ENCODE measurements around the gene NACA2. TPM values are rescaled to one million over a fixed set of nuclear protein-coding genes. Genes with fewer than 3 reads are reported as not detected.
A peak's percentile ranks its signal among the peaks of the same experiment; 100 is the strongest.

NACA2 gene
- total RNA-seq, 1 experiment from 2014 or later: not detected

DNA sequence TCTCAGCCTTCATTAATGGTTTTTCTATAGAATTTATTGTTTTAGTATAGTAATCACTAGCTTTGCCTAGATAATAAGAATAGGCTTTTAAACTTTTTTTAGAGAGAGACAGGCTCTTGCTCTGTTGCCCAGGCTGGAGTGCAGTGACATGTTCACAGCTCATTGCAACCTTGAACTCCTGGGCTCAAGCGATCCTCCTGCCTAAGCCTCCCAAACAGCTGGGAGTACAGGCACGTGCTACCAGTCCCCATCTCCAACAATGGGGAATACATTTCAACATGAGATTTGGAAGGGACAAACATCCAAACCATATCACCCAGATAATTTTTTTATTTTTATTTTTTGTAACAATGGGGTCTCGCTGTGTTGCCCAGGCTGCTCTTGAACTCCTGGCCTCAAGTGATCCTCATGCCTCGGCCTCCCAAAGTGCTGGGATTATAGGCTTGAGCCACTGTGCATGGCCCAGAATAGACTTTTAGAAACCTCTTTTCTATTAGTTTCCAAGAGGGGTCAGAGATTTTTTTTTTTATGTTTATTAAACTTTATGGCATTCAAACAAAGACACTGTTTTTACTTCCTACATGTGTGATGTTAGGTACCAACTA, 7.3 kb downstream of the NACA2 start:
- Histone ChIP-seq H3K4me1 (ENCODE audit: control insufficient read depth in 1 of 2, insufficient read depth in 2 of 2, low read length in 2 of 2) (peaks cover 9 to 24% of the 10 kb centered on the region in 2 experiments), H4K20me1 (ENCODE audit: insufficient read depth) (no peaks in the 10 kb centered on the region), H3K9me3 (ENCODE audit: control insufficient read depth in 1 of 2, insufficient read depth in 1 of 2, low read depth in 1 of 2, low read length in 2 of 2) (no peaks in the 10 kb centered on the region), H3K27me3 (ENCODE audit: insufficient read depth, low read length) (no peaks in the 10 kb centered on the region), H2AFZ (ENCODE audit: low read depth, low read length, poor library complexity, severe bottlenecking) (peak overlapping the region; percentile 49), H3K9me2 (ENCODE audit: insufficient read depth) (no peaks in the 10 kb centered on the region), H3K4me3 (replicated peaks in 1 of 2; ENCODE audit: low read depth in 1 of 2, low read length in 2 of 2) (no peak overlapping the region), H3K36me3 (ENCODE audit: control insufficient read depth in 1 of 2, insufficient read depth in 2 of 2, low read length in 2 of 2) (no peaks in the 10 kb centered on the region), H3K4me2 (ENCODE audit: low read length) (no peak overlapping the region), H3K27ac (ENCODE audit: low read depth, low read length) (no peak overlapping the region), H3K9ac (ENCODE audit: low read length) (no peak overlapping the region), H3K79me2 (ENCODE audit: insufficient read depth, low read length) (no peaks in the 10 kb centered on the region)
- no peak for TF ChIP-seq ZNF274 (IDR thresholded peaks at IDR 0.05; ENCODE audit: low read depth, low read length)
- TF ChIP-seq SIN3A (IDR thresholded peaks at IDR 0.05; ENCODE audit: low read depth): 0 out of 2 replicates have a peak, but pooled peaks have one; percentile 4
- DNase-seq (ENCODE audit: low read depth, low spot score) (no peak), ATAC-seq (0 out of 2 replicates have a peak, but pooled peaks have one; percentile 32)
- intact Hi-C loops (cut with micrococcal nuclease): loop anchor here (1.0 to 2.0 kb wide), 3 partner anchors 166 to 253 kb away; no protein-coding TSS in a partner anchor
- ChIA-PET POLR2A (interaction anchor here (1.1 to 1.5 kb wide), 3 partner anchors 9 to 525 kb away, joined by 3 to 9 read pairs (median 4); no protein-coding TSS in a partner anchor), CTCF (interaction anchor here (0.6 to 3.8 kb wide), 30 partner anchors 9 to 863 kb away, joined by 3 to 34 read pairs (median 4); no protein-coding TSS in a partner anchor), RAD21 (ENCODE audit: low non-redundant PET in 1 of 2, low total read pairs in 2 of 2, uncharacterized antibody in 2 of 2, unreplicated experiment in 2 of 2) (interaction anchor here (0.9 to 1.4 kb wide), 4 partner anchors 166 to 526 kb away, joined by 3 to 6 read pairs (median 4); no protein-coding TSS in a partner anchor)
- BruUV-seq (replicated peaks): no TSS peak

DNA sequence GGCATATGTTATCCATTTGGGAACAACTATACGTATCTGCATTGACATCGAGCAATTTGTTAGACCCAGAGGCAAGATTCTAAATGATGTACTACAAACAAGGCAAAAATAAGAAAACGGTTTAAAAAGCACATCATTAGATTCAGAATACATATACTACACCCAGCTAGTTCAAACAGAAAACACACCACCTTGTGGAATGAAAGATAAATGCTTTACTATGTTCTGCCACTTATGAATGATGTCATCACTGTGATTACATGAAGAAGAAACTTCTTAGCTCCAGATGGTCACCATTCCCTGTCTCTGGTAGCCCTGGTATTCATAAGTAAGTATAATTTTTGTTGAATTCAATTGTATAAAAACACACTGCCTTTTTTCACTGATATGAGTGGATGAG, 7.8 kb downstream of the NACA2 start:
- intact Hi-C loops (cut with micrococcal nuclease): loop anchor here (1.0 to 2.0 kb wide), 3 partner anchors 166 to 254 kb away; no protein-coding TSS in a partner anchor
- no peaks in the 10 kb centered on the region for H3K79me2 ChIP-seq (ENCODE audit: insufficient read depth, low read length)
- no peaks in the 10 kb centered on the region for H3K27me3 ChIP-seq (ENCODE audit: insufficient read depth, low read length)
- no peak overlapping the region for H3K4me2 ChIP-seq (ENCODE audit: low read length)
- no peak overlapping the region for H3K9ac ChIP-seq (ENCODE audit: low read length)
- peaks cover 9 to 24% of the 10 kb centered on the region in 2 experiments for H3K4me1 ChIP-seq (ENCODE audit: control insufficient read depth in 1 of 2, insufficient read depth in 2 of 2, low read length in 2 of 2)
- peak; percentile 65 for DNase-seq (ENCODE audit: low read depth, low spot score)
- no peaks in the 10 kb centered on the region for H3K36me3 ChIP-seq (ENCODE audit: control insufficient read depth in 1 of 2, insufficient read depth in 2 of 2, low read length in 2 of 2)
- peak overlapping the region; percentile 38; the same call in 1 of the 2 replicates for H3K27ac ChIP-seq (ENCODE audit: low read depth, low read length)
- H3K4me3 ChIP-seq (replicated peaks in 1 of 2; ENCODE audit: low read depth in 1 of 2, low read length in 2 of 2): no peak overlapping the region
- H2AFZ ChIP-seq (ENCODE audit: low read depth, low read length, poor library complexity, severe bottlenecking): peak overlapping the region; percentile 40
- CTCF ChIA-PET: interaction anchor here (0.6 to 3.8 kb wide), 28 partner anchors 9 to 863 kb away, joined by 3 to 34 read pairs (median 4); no protein-coding TSS in a partner anchor
- peak; percentile 97 for ATAC-seq
- RAD21 ChIA-PET (ENCODE audit: low non-redundant PET in 1 of 2, low total read pairs in 2 of 2, uncharacterized antibody in 2 of 2, unreplicated experiment in 2 of 2): interaction anchor here (0.9 to 1.4 kb wide), 4 partner anchors 166 to 526 kb away, joined by 3 to 6 read pairs (median 4); no protein-coding TSS in a partner anchor
- POLR2A ChIA-PET: interaction anchor here (1.1 to 1.5 kb wide), 3 partner anchors 9 to 526 kb away, joined by 3 to 9 read pairs (median 4); no protein-coding TSS in a partner anchor
- H3K9me3 ChIP-seq (ENCODE audit: control insufficient read depth in 1 of 2, insufficient read depth in 1 of 2, low read depth in 1 of 2, low read length in 2 of 2): no peaks in the 10 kb centered on the region
- no peaks in the 10 kb centered on the region for H4K20me1 ChIP-seq (ENCODE audit: insufficient read depth)
- no TSS peak for BruUV-seq (replicated peaks)
- no peaks in the 10 kb centered on the region for H3K9me2 ChIP-seq (ENCODE audit: insufficient read depth)
- no peak for TF ChIP-seq YY1 (IDR thresholded peaks at IDR 0.05; ENCODE audit: extremely low read depth, insufficient replicate concordance, low read depth, low read length)
- TF ChIP-seq, protein P1, sequence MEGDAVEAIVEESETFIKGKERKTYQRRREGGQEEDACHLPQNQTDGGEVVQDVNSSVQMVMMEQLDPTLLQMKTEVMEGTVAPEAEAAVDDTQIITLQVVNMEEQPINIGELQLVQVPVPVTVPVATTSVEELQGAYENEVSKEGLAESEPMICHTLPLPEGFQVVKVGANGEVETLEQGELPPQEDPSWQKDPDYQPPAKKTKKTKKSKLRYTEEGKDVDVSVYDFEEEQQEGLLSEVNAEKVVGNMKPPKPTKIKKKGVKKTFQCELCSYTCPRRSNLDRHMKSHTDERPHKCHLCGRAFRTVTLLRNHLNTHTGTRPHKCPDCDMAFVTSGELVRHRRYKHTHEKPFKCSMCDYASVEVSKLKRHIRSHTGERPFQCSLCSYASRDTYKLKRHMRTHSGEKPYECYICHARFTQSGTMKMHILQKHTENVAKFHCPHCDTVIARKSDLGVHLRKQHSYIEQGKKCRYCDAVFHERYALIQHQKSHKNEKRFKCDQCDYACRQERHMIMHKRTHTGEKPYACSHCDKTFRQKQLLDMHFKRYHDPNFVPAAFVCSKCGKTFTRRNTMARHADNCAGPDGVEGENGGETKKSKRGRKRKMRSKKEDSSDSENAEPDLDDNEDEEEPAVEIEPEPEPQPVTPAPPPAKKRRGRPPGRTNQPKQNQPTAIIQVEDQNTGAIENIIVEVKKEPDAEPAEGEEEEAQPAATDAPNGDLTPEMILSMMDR (IDR thresholded peaks at IDR 0.05 in 2 of 3, conservative IDR thresholded peaks at IDR 0.05 in 1 of 3; ENCODE audit: borderline replicate concordance in 1 of 3, insufficient read depth in 1 of 3, low read depth in 2 of 3, low read length in 2 of 3): peak; percentile 44 to 74 (median 74); a peak in 5 of 6 replicates
- TF ChIP-seq, protein P2, sequence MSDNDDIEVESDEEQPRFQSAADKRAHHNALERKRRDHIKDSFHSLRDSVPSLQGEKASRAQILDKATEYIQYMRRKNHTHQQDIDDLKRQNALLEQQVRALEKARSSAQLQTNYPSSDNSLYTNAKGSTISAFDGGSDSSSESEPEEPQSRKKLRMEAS (IDR thresholded peaks at IDR 0.05): peak; percentile 44
- no peak for TF ChIP-seq SP1 (IDR thresholded peaks at IDR 0.05; ENCODE audit: low read depth)
- no peak for TF ChIP-seq EGR1 (IDR thresholded peaks at IDR 0.05; ENCODE audit: low read depth)
- peak; percentile 58 for TF ChIP-seq JUND (IDR thresholded peaks at IDR 0.05)
- TF ChIP-seq ZFX (IDR thresholded peaks at IDR 0.05): no peak
- TF ChIP-seq RAD21 (IDR thresholded peaks at IDR 0.05; ENCODE audit: low read depth): peak; percentile 72
- TF ChIP-seq, protein P3, sequence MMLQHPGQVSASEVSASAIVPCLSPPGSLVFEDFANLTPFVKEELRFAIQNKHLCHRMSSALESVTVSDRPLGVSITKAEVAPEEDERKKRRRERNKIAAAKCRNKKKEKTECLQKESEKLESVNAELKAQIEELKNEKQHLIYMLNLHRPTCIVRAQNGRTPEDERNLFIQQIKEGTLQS (IDR thresholded peaks at IDR 0.05): peak; percentile 76
- no peak for TF ChIP-seq EZH2phosphoT487 (IDR thresholded peaks at IDR 0.05; ENCODE audit: borderline replicate concordance)
- TF ChIP-seq CBX3 (IDR thresholded peaks at IDR 0.05; ENCODE audit: low read depth): peak; percentile 77; the same call in 1 of the 2 replicates
- 0 out of 2 replicates have a peak, but pooled peaks have one; percentile 20 for TF ChIP-seq SRF (IDR thresholded peaks at IDR 0.05; ENCODE audit: low read depth)
- TF ChIP-seq FOSL1 (IDR thresholded peaks at IDR 0.05; ENCODE audit: low read depth): peak; percentile 32; the same call in 1 of the 2 replicates
- no peak for TF ChIP-seq ZNF274 (IDR thresholded peaks at IDR 0.05; ENCODE audit: low read depth, low read length)
- TF ChIP-seq SIN3A (IDR thresholded peaks at IDR 0.05; ENCODE audit: low read depth): peak; percentile 44; the same call in 1 of the 2 replicates
- TF ChIP-seq CEBPB (IDR thresholded peaks at IDR 0.05; ENCODE audit: low read depth): peak; percentile 49; the same call in 1 of the 2 replicates
